Middle frontal gyrus (tissue), 1 donor: ENCODE data around the gene FAM117B.
"Not testable (repeated sequence)": the region's sequence is repeated elsewhere in the genome, so short reads cannot be mapped to it uniquely, and the experiment has no call there.

ENCODE experiments used
- DNase-seq: peaks from one replicate; pipeline ENCODE4 v3.0.0-alpha.2; 2015; ENCODE audit warnings: low spot score; ENCODE audit errors: extremely low spot score

The FAM117B gene

DNA sequence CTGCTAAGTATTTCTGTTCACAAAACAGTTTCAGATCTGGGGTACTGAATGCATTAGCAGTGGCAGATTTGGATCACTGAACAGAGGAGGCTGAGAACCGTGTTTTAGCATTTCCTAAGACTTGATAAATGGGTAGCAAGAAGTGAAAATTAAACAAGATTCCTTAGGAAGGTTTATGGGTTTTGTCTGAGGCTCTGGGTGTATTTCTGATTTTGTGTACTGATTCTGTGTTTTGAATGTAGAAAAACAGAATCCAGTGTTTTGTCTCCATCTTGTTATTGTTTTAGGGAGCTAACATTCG is 1.4 kb downstream of the FAM117B start:
- no peak for DNase-seq

DNA sequence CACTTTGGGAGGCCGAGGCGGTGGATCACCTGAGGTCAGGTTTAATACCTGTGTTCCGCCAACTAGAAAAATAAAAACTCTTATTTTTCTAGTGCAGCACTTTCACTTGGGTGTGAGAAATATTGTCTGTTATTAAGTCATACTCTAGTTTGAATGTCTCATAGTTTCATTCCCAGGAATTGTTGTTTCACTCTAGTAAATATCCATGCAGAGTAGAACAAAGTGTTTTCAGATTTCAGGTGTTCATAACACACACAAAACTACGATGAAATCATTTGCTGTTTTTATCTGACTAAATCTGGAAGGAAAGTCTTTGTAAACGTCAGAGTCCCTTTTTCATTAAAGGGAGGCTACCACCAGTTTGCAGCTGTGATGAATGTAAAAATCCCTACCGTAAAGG is 4.0 kb downstream of the FAM117B start:
- no peak for DNase-seq

DNA sequence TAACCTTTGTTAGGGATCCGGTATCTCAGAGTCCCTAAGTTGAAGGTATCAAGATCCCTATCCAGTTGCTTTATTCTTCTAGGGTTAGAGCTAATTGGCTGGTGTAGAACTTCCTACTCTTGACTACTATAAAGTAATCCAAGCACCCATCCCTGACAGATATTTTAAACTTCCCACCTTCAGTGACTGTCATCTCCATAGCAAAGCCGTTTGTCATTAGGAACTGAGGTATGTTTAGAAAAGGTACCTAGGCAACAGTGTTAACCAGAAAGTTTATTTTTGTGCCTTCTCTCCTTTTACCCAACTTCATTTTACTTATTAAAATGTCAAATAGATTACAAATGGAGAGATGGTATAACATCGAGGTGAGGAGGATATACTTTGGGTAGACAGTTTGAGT is 4.5 kb downstream of the FAM117B start:
- DNase-seq: no peak

DNA sequence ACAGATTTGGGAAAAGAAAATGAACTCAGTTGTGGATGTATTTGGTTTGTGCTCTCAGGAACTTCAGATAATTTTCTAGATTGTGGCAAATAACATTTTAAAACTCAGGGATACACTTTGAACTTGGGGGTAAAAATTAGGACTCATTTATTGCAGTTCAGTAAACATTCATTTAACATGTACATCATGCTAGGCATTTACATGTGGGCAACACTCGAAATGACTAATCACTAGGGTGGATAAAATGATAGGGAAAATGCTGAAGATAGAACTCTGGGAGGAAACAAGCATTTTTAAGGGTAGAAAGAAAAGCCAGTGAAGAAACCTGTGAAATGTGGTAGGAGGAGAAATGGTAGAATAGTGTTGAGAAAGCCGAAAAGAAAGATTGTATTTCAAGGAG is 7.8 kb downstream of the FAM117B start:
- no peak for DNase-seq

DNA sequence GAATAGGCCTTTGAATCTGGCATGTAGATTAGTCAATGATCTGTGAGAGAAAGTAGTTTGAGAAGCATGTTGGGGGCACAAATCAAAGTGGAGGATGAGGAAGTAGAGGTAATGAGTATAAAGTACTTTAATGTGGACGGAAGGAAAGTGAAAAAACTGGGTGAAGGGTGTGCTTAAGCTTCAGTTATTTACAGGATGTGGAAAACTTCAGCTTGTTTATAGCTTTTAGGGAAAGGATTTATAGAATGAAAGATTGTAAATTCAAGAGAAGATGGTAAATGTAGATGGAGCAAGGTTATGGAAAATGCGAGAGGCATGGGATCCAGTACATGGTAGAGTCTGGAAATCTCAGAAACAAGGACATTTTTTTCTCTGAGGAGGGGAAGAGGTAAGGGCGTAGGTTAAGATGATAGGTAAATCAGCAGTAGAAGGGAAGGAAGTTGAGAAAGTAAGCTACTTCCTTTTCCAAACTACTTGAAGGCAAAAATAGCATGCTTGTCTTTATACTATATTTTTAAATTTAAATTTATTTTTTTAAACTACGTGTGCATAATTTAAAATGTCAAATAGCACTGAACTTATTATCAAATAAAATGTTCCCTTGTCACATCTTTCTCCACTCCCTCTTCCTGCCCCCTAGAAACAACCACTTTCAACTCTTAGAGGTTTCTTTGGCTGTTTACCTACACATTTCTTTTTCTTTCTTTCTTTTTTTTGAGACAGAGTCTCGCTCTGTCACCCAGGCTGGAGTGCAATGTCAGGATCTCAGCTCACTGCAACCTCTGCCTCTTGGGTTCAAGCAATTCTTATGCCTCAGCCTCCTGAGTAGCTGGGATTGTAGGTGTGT is 8.5 kb downstream of the FAM117B start:
- no peak for DNase-seq

DNA sequence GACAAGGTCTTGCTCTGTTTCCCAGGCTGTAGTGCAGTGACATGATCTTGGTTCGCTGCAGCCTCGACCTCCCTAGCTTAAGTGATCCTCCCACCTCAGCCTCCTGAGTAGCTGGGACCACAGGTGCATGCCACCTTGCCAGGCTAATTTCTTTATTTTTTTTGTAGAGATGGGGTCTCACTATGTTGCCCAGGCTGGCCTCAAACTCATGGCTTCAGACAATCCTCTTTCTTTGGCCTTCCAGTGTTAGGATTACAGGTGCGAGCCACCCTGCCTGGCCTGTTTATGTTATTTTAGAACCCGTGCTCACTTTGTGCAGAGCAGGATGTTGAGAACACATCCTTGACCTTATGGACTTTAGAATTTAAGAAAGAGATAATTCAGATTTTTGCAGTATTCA is 17.4 kb downstream of the FAM117B start:
- DNase-seq: no peak

DNA sequence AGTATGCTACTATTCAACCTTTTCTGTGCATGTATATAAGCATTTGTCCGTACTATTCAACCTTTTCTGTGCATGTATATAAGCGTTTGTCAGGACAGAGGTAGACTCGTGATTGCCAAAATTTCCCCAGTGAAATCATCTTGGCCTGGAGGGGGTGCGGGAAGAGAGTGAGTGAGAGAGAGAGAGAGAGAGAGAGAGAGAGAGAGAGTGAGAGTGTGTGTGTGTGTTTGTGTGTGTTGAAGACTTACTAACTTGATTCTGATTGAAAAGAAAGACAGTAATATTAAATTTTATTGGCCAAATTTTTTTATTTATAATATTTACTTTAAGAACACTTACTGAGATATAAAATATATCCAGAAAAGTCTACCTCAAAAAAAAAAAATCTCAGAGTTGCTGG is 19.1 kb downstream of the FAM117B start:
- no peak for DNase-seq

DNA sequence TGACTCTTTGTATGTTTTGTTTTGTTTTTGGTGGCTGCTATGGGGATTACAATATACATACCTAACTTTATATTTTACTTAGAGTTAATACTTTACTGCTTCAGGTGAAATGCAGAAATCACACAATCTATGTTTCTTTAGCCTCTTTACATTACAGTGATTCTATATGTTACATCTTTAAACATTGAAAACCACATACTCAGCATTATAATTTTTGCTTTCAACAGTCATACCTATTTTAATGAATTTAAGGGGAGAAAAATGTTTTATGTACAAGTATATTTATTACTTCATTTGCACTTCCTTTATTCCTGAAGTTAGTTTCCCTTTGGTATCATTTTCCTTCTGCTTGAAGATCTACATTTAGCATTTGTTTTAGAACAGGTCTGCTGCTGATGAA is 23.1 kb downstream of the FAM117B start:
- DNase-seq: no peak

DNA sequence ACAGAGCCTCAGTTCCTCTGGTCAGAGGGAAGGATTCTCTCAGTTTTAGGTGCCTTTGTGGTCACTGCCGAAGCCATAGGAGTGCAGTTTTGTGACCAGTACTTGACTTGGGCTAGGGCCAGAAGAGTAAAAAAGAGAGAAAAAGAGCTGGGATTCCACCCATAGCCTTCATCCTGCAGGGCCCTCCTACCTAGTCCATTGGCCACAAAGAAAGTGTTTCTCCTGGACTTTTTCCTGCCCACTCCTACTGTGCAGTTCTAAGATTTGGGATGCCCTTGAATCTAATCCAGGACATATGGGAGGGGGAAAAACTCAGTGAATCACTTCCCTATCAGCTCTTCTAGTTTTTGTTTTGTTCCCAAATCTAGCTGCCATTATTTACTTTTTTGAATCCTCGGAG is 26.0 kb downstream of the FAM117B start:
- no peak for DNase-seq

DNA sequence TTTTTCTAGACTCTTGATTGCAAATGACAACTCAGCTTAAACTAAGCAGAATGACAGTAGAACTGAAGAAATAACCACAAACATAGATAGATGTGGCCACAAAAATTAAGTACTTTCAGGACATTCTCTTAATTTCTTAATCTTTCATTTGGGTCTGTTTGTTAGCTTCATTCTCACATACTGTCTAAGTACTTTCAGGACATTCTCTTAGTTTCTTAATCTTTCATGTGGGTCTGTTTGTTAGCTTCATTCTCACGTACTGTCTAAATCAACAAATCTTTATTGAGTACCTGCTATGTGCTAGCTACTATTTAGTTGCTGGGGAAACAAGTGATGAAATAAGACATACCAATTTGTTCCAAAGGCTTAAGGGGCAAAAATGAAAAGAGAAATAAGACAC is 35.1 kb downstream of the FAM117B start:
- no peak for DNase-seq

DNA sequence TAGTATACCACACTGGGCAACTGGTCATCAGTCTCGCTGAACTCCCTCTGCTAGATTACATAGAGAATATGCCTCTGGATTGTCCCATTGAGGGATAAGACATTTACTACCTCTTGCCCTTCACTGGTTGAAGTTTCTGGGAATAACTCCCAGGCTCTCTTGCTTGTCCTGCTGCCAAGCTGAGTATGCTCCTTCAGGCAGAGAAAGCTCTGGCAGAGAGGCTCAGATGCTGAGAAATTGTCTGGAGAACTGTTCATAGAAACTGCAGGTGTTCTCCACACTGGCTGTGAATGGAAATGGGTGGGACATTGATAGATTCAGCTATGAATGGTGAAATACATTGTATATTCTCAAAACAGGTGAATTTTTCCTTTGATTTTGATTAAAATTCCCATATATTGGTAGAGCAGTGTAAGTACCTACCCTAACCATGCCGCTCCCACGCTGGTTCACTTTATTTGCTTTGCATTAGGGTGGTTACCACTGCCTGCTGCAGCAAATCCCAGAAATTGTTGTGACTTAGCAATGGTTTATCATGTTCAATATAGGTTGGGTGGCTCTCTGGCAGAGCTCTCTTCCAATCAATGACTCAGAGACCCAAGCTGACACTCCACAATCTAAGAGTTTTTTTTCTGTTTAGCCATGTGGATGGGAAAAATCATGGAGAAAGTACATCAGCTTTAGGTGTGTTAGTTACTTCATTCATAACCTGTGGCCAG is 36.7 kb downstream of the FAM117B start:
- DNase-seq: no peak

DNA sequence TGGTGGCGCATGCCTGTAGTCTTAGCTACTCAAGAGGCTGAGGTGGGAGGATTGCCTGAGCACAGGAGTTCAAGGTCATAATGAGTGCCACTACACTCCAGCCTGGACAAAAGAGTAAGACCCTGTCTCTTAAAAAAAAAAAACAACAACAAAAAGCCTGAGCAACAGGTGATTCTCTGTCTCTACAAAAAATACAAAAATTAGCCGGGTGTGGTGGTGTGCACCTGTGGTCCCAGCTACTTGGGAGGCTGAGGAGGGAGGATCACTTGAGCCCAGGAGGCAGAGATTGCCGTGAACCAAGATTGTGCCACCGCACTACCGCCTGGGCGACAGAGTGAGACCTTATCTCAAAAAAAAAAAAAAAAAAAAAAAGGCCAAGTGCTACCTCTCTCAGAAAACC is 40.3 kb downstream of the FAM117B start:
- DNase-seq: not testable (repeated sequence)

DNA sequence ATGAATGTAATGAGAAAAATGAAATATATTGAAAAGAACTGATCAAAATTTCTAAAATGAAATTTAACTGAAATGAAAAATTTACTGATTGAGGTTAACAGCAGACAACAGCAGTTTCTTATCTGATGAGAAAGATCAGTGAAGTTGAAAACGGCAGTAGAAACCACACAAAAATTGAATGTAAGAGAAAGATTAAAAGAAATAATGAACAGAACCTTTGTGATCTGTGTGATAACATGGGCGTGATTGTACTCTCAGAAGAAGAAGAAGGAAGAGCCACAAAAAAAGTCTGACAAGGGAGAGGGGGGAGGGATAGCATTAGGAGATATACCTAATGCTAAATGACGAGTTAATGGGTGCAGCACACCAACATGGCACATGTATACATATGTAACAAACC is 45.2 kb downstream of the FAM117B start:
- no peak for DNase-seq

DNA sequence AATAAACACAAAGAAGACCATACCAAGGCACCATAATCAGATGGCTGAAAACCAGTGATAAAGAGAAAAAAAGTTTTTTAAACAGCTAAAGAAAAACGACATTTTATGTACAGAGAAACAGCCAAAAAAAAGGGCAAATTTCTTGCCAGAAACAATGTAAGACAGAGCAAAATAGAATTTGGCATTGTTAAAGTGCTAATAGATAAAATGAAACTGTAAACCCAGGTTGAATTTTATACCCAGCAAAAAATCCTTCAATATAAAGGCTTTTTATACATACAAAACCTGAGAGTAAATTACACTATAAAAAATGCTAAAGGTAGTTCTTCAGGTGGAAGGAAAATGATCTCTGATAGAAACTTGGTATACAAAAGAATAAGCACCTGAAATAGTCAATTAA is 45.7 kb downstream of the FAM117B start:
- no peak for DNase-seq

DNA sequence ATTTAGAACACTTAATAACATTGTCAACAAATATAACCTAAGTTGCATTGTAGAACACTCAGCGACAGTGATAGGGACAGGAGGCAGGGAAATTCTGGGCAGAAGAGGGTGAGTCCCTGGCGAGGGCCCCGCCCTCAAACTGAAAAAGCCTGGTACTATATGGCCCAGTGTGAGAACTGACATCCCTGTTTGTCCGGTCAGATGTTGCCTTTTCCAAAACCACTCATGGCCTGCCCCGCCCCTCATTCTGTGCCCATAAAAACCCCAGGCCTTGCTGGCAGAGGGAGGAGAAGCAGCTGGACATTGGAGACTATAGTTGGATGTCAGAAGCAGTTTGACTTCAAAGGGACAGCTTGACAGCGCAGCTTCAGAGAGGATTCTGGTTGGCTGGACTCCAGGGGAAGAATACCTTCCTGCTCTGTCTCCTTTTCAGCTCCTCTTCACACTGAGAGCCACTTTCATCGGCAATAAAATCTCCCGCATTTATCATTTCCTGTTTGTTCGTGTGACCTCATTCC is 47.0 kb downstream of the FAM117B start:
- no peak for DNase-seq

DNA sequence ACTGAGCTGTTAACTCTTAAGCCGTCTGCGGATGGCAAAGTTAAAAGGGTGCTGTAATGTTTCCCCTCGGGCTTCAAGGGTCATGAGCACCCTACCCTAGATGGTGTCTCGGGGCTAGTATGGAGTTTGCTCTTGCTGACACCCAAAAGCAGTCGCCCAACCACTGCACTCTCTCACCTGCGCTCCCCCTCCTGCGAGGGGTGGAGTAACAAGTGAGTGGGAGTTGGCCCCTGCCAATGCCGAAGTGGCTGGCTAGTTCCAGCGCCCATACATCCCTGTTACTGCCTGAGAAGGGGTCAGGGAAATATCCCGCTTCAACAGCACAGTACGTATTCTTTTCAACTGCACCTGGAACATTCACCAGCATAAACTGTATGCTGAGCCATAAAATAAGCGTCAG is 47.5 kb downstream of the FAM117B start:
- DNase-seq: no peak

DNA sequence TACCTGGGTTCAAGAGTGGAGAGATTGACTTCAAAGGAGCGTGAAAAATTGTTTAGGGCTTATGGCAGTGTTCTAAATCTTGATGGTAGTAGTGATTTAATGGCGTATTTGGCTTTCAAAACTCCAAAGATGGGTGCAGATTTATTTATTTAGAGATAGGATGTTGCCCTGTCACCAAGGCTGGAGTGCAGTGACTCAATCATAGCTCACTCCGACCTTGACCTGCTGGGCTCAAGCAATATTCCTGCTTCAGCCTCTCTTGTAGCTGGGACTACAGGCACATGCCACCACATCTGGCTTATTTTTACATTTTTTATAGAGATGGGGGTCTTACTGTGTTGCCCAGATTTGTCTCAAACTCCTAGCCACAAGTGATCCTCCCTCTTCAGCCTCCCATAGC is 52.5 kb downstream of the FAM117B start:
- DNase-seq: no peak

DNA sequence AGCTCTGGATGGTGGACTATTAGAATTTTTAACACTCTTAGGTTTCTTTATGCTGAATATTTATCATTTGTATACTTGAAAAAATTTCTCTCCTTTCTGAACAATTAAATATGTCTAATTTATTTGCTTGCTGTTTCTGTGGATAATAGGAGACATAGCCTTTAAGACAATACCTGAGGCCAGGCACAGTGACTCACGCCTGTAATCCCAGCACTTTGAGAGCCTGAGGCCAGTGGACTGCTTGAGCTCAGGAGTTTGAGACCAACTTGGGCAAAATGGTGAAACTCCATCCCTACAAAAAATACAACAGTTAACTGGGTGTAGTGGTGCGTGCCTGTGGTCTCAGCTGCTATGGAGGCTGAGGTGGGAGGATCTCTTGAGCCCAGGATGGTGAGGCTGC is 54.7 kb downstream of the FAM117B start:
- no peak for DNase-seq

DNA sequence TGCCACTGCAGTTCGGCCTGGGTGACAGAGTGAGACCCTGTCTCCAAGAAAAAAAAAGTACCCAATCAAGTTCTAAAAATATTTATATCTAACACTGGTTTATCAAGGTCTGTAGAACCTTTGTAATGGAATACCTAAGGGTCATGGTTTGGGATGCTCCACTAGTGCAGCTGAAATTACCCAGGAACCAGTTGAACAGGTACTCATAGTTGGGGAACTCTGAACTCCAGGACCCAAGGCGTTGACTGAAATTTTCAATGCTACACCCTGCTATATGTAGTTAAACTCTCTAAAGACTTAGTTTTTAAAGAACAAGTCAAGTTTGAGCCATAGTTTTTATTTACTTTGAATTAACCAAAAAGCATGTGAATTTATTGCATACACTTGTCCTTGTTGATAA is 55.1 kb downstream of the FAM117B start:
- no peak for DNase-seq

DNA sequence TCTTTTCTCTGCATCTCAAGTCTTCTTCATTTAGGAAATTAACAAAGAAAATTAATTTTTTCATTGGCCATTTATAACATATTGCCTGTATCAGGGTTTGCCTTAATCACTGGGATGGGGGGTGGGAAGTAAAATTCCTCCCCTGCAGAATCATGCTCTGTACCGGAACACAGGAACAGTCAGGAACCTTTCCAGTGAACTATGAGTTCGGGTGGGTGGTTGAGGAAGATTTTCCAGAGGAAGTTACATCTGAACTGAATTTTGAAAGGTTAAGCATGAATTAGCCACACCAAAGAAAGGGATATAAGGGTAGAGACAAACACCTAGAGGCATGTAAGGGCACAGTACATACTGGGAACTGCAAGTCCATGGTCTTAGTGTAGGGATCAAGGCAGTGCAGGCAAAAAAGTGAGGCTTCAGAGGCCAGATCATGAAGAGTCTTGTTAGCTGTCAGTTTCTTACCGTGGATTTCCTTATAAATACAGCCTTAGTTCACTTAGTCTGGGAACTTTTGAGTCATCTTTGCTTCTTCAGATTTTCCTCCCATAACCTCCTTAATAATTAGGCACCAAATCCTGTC is 55.6 kb downstream of the FAM117B start:
- no peak for DNase-seq

DNA sequence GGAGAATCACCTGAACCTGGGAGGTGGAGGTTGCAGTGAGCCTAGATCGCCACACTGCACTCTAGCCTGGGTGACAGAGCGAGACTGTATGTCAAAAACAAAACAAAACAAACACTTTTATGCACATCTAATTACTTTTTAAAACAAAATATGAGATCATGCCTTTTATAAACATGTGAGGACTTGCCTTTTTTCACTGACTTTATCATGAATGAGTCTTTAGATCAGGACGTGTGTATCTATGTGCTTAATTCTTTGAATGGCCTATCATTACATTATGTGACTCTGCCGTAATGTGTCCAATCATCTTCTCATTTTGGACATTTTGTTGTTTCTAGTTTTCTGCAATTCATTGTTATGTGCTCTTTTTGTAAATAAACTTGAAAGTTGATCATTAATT is 58.7 kb downstream of the FAM117B start:
- no peak for DNase-seq

DNA sequence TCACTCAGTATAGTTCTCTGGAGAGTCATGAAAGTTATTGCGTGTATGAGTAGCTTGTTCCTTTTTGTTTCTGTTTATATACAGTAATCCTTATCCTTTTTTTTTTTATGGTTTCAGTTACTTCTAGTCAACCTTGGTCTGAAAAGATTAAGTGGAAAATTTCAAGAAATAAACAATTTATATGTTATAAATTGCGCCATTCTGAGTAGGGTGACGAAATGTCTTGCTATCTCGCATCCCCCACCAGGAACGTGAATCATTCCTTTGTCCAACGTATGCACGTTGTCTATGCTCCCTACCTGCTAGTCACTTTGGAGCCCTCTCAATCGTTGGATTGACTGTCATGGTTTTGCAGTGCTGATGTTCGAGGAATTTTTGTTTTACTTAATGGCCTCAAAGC is 60.4 kb downstream of the FAM117B start:
- no peak for DNase-seq
